ENCODE results near the gene TGM1.
"Not testable (repeated sequence)": the region's sequence is repeated elsewhere in the genome, so short reads cannot be mapped to it uniquely, and the experiment has no call there.

Gene TGM1

GRCh38 chr14:24247422-24247821 lies 15.6 kb downstream of the TGM1 start:
- no peaks in the 10 kb centered on the region for H3K27me3 ChIP-seq (ENCODE audit: insufficient read depth, low read depth)
- H4K20me1 ChIP-seq (ENCODE audit: insufficient read depth), result no peaks in the 10 kb centered on the region
- peak overlapping the region; percentile 41; the same call in 1 of the 2 replicates for H3K9ac ChIP-seq
- no peaks in the 10 kb centered on the region for H3K79me2 ChIP-seq (ENCODE audit: insufficient read depth, low read depth)
- H3K4me1 ChIP-seq (ENCODE audit: low read depth, poor library complexity, severe bottlenecking), result peaks cover 30% of the 10 kb centered on the region
- TF ChIP-seq CTCF (conservative IDR thresholded peaks at IDR 0.05; ENCODE audit: low read depth, low read length), result no peak
- H3K4me3 ChIP-seq (IDR thresholded peaks at IDR 0.05; ENCODE audit: insufficient read depth, low read depth, low read length), result no peak overlapping the region
- no peak overlapping the region for H2AFZ ChIP-seq (ENCODE audit: low read depth)
- H3K4me2 ChIP-seq, result no peak overlapping the region; the same call in 1 of the 2 replicates
- H3K36me3 ChIP-seq (ENCODE audit: insufficient read depth), result no peaks in the 10 kb centered on the region
- peak overlapping the region; percentile 79 for H3K27ac ChIP-seq

- Histone ChIP-seq H3K4me2 (peak overlapping the region; percentile 49), H3K9ac (peak overlapping the region; percentile 41; the same call in 1 of the 2 replicates), H3K79me2 (ENCODE audit: insufficient read depth, low read depth) (no peaks in the 10 kb centered on the region), H3K27ac (peak overlapping the region; percentile 79), H2AFZ (ENCODE audit: low read depth) (peak overlapping the region; percentile 68), H3K27me3 (ENCODE audit: insufficient read depth, low read depth) (no peaks in the 10 kb centered on the region), H3K36me3 (ENCODE audit: insufficient read depth) (no peaks in the 10 kb centered on the region), H3K4me1 (ENCODE audit: low read depth, poor library complexity, severe bottlenecking) (peaks cover 30% of the 10 kb centered on the region), H3K4me3 (IDR thresholded peaks at IDR 0.05; ENCODE audit: insufficient read depth, low read depth, low read length) (no peak overlapping the region), H4K20me1 (ENCODE audit: insufficient read depth) (no peaks in the 10 kb centered on the region)
- TF ChIP-seq CTCF (conservative IDR thresholded peaks at IDR 0.05; ENCODE audit: low read depth, low read length), result no peak
Measured at GRCh38 chr14:24246765-24247212, 16.2 kb downstream of the TGM1 start.

GRCh38 chr14:24245350-24245749 lies 17.6 kb downstream of the TGM1 start:
- not testable (repeated sequence) for H3K27ac ChIP-seq; H2AFZ ChIP-seq (ENCODE audit: low read depth); H3K79me2 ChIP-seq (ENCODE audit: insufficient read depth, low read depth); H3K36me3 ChIP-seq (ENCODE audit: insufficient read depth); H4K20me1 ChIP-seq (ENCODE audit: insufficient read depth); H3K9ac ChIP-seq; H3K4me2 ChIP-seq; H3K4me3 ChIP-seq (IDR thresholded peaks at IDR 0.05; ENCODE audit: insufficient read depth, low read depth, low read length); H3K27me3 ChIP-seq (ENCODE audit: insufficient read depth, low read depth)
- H3K4me1 ChIP-seq (ENCODE audit: low read depth, poor library complexity, severe bottlenecking), result peaks cover 36% of the 10 kb centered on the region

- no peaks in the 10 kb centered on the region for H3K27me3 ChIP-seq (ENCODE audit: insufficient read depth, low read depth)
- H2AFZ ChIP-seq (ENCODE audit: low read depth), result peak overlapping the region; percentile 66
- H3K4me1 ChIP-seq (ENCODE audit: low read depth, poor library complexity, severe bottlenecking), result peaks cover 36% of the 10 kb centered on the region
- no peaks in the 10 kb centered on the region for H4K20me1 ChIP-seq (ENCODE audit: insufficient read depth)
- no peaks in the 10 kb centered on the region for H3K79me2 ChIP-seq (ENCODE audit: insufficient read depth, low read depth)
- peak overlapping the region; percentile 87 for H3K27ac ChIP-seq
- no peak overlapping the region for H3K4me3 ChIP-seq (IDR thresholded peaks at IDR 0.05; ENCODE audit: insufficient read depth, low read depth, low read length)
- peak overlapping the region; percentile 57 for H3K4me2 ChIP-seq
- TF ChIP-seq CTCF (conservative IDR thresholded peaks at IDR 0.05; ENCODE audit: low read depth, low read length), result no peak
- H3K36me3 ChIP-seq (ENCODE audit: insufficient read depth), result no peaks in the 10 kb centered on the region
- H3K9ac ChIP-seq, result peak overlapping the region; percentile 65; the same call in 1 of the 2 replicates
Measured at GRCh38 chr14:24243336-24243836, 19.6 kb downstream of the TGM1 start.

- H3K27me3 ChIP-seq (ENCODE audit: insufficient read depth, low read depth), result no peaks in the 10 kb centered on the region
- peaks cover 29% of the 10 kb centered on the region for H3K4me1 ChIP-seq (ENCODE audit: low read depth, poor library complexity, severe bottlenecking)
- peak overlapping the region; percentile 65 for H3K9ac ChIP-seq
- peak overlapping the region; percentile 87 for H3K27ac ChIP-seq
- no peak overlapping the region for H3K4me3 ChIP-seq (IDR thresholded peaks at IDR 0.05; ENCODE audit: insufficient read depth, low read depth, low read length)
- H4K20me1 ChIP-seq (ENCODE audit: insufficient read depth), result no peaks in the 10 kb centered on the region
- H3K36me3 ChIP-seq (ENCODE audit: insufficient read depth), result no peaks in the 10 kb centered on the region
- H2AFZ ChIP-seq (ENCODE audit: low read depth), result peak overlapping the region; percentile 66; the same call in 1 of the 2 replicates
- H3K4me2 ChIP-seq, result peak overlapping the region; percentile 73
- H3K79me2 ChIP-seq (ENCODE audit: insufficient read depth, low read depth), result no peaks in the 10 kb centered on the region
- peak; percentile 26; the same call in 1 of the 2 replicates for TF ChIP-seq CTCF (conservative IDR thresholded peaks at IDR 0.05; ENCODE audit: low read depth, low read length)
Measured at GRCh38 chr14:24241829-24242443, 21.0 kb downstream of the TGM1 start.

All from KMS-11 (cell line).